CD4-positive, alpha-beta T cell treated with Interleukin-10 for 1 hour (primary cell): ENCODE results near the gene AHCY.
A peak's percentile ranks its signal among the peaks of the same experiment; 100 is the strongest.
"Not testable (repeated sequence)": the region's sequence is repeated elsewhere in the genome, so short reads cannot be mapped to it uniquely, and the experiment has no call there.

Experiments
- DNase-seq: peaks from one replicate; pipeline ENCODE4 v3.0.0-alpha.2; 2020

Gene AHCY

DNA sequence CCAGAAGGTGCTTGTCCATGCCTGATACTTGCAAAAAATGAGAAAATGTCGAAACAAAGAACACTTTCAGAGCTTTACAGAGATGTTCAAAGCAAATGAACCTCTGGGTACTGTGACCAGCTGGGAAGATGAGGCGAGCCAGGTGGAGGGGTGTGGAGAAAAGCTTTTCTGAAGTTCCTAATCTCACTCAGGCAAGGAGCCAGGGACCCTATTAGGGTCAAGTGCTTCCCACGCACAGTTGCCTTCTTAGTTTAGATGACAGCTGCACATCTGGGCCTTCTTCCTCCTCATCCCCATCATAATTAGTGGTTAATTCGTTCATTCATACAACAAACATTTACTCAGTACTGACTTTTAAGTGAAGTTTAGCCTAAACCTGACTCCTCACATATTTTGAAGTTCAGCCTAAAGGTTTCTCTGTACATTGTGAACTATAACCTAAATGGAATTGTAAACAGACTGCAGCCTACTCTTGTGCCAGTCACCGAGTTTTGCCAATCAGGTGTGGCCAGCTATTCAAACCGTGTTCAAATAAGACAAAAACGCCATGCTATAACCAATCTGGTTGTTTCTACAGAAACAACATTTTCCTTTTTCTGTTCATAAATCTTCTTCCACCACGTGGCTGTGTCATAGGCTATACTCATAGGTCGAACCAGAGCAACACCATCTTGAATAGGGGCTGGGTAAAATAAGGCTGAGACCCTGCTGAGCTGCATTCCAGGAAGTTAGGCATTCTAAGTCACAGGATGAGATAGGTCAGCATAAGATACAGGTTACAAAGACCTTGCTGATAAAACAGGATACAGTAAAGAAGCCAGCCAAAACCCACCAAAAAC, 19.3 kb upstream of the AHCY start:
- DNase-seq, result no peak

GRCh38 chr20:34320861-34321260, 17.7 kb upstream of the AHCY start:
- DNase-seq, result no peak

- DNase-seq, result no peak
Observed at GRCh38 chr20:34318609-34319443, 15.7 kb upstream of the AHCY start.

GRCh38 chr20:34316196-34316814, 13.2 kb upstream of the AHCY start:
- no peak for DNase-seq

DNA sequence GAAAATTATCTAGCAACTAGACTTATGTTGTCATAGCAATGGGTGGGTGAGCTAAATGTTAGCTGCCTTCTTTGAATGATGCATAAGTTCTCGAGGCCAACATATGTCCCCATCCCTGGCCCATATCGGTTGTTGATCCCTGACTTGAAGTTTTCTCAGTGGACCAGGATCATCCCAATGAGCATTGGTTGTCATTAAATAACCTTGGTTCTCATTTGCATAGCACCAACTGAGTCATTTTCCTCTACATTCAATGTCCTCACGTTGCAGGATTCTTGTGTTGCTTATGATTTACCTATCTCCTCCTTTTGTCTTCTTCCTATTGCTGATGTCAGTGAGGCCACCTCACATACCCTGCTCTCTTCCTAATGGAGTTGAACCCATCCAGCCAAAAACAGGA, 12.1 kb upstream of the AHCY start:
- no peak for DNase-seq

DNA sequence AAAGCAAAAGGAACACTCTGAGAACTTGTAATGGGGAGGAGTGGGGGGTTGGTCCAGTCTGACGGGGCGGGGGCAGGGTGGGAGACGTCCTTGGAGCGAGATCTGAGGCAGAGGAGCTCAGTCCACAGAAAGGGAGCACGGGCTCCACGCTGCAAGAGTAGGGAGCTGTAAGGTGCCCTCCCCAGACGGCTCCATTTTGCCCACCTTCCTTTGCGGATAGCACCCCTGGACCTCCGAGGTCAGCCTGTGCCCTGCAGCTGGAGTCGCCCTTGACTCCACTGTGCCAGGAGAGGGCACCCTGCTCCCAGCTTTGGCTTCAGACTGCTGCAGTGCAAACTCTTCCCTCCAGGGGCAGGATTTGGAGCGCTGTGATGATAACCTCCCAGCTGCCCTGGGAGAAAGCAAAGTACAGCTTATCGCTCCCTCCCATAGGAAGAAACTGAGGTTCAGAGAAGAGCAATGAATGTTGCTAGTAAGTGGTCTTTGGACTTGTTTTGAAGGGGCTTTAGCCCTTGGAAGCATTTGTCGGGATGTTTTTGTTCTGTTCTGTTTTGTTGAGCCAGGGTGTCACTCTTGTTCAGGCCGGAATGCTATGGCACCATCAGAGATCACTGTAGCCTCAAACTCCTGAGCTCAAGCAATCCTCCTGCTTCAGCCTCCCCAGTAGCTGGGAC, 9.5 kb upstream of the AHCY start:
- DNase-seq, result peak; percentile 90

- DNase-seq, result no peak
Observed at GRCh38 chr20:34312024-34312460, 8.9 kb upstream of the AHCY start.

GRCh38 chr20:34311118-34312023, 8.2 kb upstream of the AHCY start:
- DNase-seq, result no peak

DNA sequence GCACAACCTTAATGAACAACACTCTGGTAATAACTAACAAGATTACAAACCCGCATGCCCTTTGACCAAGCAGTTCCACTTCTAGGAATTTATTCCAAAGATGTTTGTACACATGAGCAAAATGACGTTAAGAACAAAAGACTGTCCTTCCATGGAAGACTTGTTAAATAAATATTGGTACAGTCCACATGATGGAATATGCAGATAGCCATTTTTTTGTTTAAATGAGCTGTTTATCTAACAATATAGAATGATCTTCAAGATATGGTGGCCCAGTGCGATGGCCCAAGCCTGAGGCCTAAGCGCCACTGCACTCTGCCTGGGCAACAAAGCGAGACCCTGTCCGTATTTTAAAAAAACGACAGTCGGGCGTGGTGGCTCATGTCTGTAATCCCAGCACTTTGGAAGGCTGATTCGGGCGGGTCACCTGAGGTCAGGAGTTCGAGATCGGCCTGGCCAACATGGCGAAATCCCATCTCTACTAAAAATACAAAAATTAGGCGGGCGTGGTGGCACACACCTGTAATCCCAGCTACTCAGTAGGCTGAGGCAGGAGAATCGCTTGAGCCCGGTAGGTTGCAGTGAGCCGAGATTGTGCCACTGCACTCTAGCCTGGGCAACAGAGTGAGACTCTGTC, 7.4 kb upstream of the AHCY start:
- DNase-seq, result no peak

- no peak for DNase-seq
Observed at GRCh38 chr20:34309691-34310090, 6.5 kb upstream of the AHCY start.

DNA sequence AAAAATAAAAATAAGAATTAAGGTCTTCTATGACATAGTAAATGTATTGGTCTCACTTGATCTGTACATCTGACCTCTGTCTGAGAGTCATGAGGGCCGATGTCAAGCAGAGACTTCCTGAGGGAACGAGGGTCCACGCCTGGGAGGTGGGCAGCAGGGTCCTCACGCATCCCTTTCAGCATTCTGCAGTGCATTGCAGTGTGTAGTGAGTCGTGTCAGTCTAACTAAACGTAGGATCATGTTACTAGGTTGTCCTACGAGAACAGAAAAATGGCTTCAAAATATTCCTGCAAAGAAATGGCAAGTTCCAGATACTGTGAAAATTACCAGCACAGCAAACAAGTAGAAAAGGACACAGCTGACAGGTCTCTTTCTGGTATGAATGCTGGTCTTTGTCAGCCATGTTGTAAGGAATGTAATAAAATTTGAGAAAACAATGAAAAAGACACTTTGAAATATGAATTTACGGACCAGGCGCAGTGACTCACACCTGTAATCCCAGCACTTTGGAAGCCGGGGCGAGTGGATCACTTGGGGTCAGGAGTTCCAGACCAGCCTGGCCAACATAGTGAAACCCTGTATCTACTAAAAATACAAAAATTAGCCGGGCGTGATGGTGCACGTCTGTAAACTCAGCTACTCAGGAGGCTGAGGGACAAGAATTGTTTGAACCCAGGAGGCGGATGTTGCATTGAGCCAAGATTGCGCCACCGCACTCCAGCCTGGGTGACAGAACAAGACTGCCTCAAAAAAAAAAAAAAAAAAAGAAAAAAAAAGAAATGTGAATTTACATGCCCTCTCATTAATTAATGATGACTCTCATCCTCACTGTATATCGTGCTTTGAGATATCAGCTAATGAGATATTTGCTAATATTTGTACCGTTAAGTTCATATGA, 2.4 kb upstream of the AHCY start:
- no peak for DNase-seq

DNA sequence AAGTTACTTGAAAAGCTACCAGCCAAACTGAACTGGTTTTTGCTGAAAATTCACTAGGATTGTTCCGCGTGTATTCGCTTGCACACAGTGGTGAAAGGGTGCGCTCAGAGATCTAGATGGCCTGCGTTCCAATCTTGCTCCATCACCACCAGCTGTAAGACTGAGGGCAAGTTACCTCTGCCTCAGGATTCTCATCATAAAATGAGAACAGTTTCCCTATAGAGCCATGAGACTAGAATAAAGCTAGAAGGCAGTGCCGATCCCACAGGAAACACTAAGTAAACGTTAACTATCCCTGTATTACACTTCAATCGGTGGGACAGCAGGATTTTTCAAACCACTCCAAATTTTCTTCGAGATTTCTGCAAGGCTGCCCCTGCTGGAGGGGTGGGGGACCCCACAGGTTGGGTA, 838 bp downstream of the AHCY start:
- no peak for DNase-seq

DNA sequence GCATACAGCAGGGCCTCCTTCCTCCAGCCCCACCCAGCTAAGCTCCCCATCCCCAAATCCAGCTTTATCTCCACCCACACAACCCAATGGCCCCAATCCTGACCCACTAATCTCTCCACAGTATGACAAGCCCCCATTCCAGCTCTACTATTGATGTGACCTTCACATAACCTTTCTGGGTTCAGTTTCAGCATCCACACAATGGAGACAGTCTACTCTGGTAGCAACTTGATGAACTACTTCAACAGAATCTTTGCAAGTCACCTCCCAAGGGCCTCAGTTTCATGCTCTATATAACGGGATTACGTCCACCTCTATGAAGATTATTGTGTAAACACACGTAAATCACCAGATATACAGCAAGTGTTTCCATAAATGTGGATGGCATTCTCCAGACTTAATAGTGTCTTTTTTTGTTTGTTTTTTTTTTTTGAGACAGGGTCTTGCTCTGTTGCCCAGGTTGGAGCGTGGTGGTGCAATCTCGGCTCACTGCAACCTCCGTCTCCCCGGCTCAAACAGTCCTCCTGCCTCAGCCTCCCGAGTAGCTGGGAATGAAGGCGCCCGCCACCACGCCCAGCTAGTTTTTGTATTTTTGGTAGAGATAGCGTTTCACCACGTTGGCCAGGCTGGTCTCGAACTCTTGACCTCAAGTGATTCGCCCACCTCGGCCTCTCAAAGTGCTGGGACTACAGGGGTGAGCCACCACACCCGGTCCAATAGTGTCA, 1.4 kb downstream of the AHCY start:
- no peak for DNase-seq

- DNase-seq, result no peak
Observed at GRCh38 chr20:34300809-34301586, 2.2 kb downstream of the AHCY start.

- no peak for DNase-seq
Observed at GRCh38 chr20:34300256-34300806, 2.8 kb downstream of the AHCY start.

DNA sequence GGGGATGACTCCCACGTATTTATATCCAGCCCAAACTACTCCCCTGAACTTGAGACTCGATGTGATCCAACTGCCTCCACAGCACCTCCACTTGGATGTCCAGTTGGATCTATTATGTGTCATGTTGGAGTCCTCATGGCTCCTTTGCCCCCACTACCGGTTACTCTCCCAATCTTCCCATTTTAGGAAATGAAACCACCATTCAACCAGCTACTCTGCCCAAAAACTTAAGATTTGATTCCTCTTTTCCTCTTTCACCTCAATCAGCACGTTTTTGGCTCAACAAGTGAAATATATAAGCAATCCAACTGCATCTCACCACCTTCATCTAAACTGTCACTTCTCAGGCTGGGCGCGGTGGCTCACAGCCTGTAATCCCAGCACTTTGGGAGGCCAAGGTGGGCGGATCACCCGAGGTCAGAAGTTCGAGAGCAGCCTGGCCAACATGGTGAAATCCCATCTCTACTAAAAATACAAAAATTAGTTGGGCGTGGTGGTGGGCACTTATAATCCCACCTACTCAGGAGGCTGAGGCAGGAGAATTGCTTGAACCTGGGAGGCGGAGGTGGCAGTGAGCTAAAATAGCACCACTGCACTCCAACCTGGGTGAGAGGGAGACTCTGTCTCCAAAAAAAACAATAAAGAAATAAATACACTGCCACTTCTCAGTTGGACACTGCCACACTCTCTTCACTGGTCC, 3.4 kb downstream of the AHCY start:
- no peak for DNase-seq

DNA sequence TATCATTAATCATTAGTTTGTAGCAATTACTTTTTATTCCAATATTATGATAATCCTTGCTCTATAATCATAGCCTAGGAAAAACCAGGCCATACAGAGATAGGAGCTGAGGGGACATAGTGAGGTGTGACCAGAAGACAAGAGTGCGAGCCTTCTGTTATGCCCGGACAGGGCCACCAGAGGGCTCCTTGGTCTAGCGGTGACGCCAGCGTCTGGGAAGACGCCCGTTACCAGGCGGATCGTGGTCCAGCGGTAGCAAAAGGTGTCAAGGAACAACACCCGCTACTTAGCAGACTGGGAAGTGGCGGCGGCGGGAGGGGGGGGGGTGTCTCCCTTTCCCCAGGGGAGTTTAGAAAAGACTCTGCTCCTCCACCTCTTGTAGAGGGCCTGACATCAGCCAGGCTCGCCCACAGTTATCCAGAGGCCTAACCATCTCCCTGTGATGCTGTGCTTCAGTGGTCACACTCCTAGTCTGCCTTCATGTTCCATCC, 4.8 kb downstream of the AHCY start:
- not testable (repeated sequence) for DNase-seq

GRCh38 chr20:34296468-34296867, 6.7 kb downstream of the AHCY start:
- no peak for DNase-seq
